Stimulated activated CD4-positive, alpha-beta T cell treated with anti-CD3 and anti-CD28 coated beads, Interleukin-15, amount 100 ng/mL, for 24 hours (primary cell): ENCODE measurements around the gene HPSE.
"Not testable (repeated sequence)": the region's sequence is repeated elsewhere in the genome, so short reads cannot be mapped to it uniquely, and the experiment has no call there.

Source experiments
- DNase-seq: peaks from one replicate; pipeline ENCODE4 v3.0.0-alpha.2; 2020

HPSE gene

DNA sequence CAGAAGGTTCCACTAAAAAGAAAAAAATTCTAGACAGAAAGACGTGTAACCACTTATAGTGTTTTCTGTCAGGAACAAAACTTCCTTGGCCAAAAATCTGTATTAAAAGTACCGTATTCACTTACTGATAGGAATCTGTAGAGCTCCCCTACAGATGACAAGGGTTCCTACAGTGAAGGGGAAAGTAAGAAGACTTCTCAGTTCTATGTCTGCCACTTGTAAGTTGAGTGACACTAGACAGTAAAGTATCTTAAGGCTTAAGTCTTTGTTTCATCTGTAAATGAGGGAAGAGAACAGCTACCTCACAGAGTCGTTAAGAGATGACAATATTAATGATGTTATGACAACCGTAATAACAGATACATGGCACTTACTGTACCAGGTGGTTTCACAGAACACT lies 53.3 kb downstream of the HPSE start:
- no peak for DNase-seq

DNA sequence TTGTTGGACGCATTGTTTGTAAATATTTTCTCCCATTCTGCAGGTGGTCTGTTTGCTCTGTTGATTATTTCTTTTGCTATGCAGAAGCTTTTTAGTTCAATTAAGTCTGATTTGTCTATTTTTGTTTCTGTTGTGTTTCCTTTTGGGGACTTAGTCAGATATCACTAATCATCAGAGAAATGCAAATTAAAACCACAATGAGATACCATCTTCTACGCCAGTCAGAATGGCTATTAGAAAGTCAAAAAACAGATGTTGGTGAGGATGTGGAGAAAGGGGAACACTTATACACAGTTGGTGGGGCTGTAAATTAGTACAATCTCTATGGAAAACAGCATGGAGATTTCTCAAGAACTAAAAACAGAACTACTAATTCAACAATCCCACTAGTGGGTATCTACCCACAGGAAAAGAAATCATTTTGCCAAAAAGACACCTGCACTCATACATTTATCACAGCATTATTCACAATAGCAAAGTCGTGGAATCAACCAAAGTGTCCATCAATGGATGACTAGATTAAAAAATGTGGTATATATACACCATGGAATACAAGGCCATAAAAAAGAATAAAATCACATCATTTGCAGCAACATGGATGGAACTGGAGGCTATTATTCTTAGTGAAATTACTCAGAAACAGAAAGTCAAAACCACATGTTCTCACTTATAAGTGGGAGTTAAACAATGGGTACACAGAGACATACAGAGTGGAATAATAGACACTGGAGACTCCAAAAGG lies 58.2 kb downstream of the HPSE start:
- no peak for DNase-seq

DNA sequence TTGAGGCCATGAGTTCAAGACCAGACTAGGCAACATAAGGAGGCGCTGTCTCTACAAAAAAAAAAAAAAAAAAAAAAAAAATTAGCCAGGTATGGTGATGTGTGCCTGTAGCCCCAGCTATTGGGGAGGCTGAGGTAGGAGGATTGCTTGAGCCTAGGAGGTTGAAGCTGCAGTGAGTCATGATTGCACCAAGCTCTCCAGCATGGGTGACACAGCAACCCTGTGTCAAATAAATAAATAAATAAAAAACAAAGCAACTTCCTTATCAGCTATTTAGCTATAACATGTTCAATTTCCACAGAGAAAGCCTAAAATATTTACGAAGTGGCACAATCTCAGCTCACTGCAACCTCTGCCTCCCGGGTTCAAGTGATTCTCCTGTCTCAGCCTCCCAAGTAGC lies 60.7 kb downstream of the HPSE start:
- DNase-seq: not testable (repeated sequence)

DNA sequence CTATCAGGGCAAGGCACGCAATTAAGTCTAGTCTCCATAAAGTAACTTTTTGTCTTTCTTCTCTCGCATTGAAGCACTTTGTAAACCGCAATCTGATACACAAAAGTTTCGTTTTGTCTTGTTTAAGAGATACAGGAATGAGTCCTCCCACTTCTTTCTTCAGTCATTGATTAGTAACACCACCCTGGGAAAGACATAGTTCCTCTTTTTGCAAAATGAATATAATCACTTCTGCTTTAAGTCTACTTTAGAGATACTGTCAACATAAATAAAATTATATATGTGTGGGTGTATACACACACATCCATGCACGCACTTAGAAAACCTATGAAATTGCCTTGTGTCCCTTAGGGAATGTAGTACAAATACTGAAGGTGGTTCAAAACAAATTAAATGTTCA lies 61.7 kb downstream of the HPSE start:
- no peak for DNase-seq

DNA sequence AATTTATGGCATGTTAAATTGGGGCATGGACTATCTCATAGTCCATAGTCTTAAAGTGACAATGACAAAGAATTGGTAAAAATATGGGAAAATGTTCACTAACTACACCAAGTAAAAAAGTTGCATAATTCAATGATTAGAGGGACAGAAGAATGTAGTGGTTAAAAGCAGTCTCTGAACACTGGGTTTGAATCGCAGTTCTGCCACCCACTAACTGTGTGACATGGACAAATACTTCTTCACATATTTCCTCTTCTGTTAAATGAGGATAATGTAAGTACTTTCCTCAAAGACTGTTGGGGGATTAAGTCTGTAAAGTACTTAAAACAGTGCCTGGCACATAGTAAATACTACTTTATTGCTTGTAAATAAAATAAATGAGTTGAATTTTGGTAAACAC lies 65.4 kb downstream of the HPSE start:
- DNase-seq: no peak

DNA sequence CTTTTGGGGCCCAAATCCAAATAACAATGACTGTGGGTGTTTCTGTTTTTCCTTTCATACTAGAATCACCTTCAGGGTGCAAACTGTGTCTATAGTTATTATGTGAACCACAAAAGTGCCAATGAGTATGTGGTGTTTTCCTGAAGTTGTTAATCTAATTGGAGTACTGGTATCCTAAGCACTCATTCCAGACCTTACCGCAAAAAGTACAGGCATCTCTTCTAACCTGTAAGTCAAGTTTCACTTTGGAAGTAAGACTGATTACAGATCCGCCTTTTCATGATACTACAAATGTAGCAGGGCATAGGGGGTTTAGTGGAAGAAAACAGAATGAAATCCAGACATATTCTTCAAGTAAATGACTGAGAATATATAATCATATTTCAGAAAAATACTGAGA lies 66.2 kb downstream of the HPSE start:
- no peak for DNase-seq

DNA sequence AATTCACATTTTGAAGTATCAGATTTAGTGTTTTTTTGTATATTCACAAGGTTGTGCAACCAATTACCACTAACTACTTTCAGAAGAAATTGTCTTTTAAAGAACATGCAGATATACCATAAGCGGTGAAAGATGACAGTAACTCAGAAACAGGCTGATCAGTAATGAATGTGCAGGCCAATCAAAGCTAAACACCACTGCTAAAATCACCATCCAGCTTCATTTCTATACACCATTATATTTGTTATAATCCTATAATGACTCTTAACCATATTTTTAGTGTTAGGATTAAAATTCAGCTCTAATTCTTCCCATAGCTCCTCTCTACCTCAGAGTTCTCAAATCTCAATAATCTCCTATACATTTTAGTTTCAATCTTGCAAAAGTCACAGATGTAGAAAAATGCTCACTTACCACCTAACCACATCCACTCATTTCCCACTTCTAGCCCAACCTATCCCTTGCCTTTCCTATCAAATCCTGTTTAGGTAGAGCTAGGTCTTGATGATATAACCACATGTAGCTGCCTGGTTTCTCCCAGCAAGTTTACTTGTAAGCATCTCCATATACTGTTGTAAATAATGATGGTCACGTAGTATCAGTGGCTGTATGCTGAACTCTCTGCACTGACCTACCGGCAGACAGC lies 66.7 kb downstream of the HPSE start:
- no peak for DNase-seq

DNA sequence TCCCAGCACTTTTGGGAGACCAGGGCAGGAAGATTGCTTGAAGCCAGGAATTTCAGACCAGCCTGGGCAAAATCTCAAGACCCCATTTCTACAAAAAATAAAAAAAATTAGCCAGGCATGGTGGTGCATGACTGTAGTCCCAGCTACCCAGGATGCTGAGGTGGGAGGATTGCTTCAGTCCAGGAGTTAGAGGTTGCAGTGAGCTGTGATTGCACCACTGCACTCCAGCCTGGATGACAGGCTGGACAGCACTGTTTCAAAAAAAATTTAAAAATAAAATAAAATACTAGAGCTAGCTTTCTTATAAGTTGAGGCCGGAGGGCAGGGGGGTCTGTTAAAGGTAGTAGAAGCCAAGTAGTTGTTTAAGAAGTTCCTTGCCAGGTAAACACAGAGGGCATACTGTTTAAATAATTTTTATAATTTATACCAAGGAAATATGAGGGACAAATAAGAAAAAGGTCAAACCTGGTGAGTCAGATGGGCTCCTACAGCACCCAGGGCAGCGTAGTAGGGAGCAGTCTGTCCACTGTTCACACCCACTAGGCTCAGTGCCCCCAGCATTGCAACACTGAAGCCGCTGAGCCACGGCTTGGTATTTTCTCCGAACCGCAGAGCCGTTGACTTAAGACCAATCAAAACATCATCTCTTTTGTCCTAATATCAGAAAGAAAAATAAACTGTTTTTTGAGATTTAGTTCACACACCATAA lies 67.4 kb downstream of the HPSE start:
- DNase-seq: no peak

DNA sequence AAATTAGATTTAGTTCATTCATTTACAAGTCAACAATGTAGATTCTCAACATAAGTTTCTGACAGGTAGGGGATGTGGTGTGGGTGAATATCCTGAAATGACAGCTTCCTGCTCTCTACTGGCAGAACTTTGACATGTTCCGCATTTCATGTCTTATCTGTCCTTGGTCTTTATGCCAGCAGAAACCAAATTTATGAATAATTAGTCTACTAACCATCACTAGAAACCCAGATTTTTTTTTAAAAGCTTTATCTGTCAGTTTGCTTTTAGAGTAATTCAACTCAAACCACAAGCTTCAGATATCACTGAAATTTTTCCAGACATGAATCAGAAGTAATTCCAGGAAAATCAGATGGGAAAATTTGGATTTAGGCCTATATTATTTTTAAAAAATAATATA lies 68.0 kb downstream of the HPSE start:
- DNase-seq: no peak

DNA sequence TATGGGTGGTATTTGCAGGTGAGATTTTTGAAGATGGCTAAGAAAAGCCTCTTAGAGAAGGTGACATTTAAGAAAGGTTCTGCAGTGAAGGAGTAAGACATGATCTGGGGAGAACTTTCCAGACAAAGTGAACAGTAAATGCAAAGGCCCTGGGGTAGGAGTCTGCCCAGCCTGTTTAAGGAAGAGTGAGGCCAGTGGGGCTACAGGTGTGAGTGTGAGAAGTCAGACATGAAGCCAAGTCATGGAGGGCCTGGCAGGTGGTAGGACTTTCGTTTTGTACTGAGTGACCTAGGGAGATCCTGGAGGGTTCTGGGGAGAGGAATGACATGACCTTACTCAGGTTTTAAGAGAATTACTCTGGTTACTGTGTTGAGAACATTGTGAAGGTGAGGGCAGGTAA lies 71.5 kb downstream of the HPSE start:
- no peak for DNase-seq

DNA sequence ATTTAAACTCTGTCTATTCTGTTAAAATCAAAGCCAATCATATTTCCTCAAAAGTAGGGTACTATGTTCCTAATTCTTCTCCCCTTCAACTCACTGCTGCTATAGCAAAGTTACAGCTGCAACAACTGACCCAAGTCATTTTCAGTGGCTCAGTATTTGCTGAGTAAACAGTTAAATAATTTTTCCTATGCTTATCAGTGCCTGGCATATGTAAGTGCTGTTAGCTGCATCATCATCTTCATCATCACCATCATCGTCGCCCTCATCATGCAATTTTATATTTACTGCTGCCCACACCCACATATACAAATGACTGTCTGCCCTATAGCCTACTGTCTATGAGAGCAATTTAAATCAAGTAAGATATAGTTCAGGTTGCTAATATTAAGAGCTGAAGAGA lies 72.0 kb downstream of the HPSE start:
- DNase-seq: no peak

DNA sequence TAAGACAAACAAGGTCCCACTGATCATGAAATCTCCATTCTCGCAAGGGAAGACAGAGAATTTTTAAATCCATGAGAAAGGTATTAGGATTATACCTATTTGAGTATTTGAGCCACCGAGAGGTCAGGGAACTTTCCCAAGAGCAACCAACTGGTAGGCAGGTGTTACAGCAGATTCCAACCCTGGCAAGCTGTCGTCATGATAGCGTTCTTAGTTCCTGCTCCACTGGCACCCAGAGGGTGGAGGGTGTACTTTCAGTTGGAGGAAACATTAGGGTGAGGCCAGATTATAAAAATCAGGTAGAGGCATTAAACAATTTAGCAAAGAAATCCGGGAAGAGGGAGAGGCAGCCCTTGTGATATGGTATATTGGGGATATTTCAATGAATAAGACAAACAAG lies 73.3 kb downstream of the HPSE start:
- no peak for DNase-seq

DNA sequence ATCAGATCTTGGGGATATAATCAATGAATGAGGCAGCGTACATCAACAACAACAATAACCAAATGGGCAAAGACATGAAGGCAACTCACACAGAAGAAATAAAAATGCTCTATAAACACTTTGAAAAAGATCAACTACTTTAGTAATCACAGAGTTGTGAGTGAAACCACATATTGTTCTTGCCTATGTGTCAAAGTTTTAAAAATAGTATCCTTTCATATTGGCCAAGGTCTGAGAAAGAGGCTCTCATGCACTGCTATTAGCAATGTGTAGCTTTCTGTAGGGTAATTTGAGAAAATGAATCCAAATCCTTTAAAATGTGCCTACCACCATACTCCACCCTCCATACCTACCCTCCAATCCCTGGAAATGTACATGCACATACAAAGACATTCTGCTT lies 75.1 kb downstream of the HPSE start:
- no peak for DNase-seq

DNA sequence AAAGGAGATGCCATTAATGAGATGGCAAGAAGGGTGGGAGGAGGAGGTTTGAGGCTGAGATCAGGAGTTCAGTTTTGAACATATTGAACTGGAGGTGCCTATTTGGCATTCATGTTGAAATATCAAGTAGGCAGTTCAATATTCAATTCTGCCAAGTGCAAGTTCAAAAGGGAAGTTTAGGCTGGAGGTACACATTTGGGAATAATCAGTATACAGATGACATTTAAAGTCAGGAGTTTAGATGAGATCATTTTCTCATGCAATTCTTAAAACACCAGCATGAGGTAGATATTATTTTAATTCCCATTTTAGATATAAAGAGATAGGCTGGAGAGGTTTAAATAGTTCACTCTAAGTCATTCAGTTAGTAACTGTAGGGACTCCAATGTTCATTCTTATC lies 76.2 kb downstream of the HPSE start:
- DNase-seq: no peak

DNA sequence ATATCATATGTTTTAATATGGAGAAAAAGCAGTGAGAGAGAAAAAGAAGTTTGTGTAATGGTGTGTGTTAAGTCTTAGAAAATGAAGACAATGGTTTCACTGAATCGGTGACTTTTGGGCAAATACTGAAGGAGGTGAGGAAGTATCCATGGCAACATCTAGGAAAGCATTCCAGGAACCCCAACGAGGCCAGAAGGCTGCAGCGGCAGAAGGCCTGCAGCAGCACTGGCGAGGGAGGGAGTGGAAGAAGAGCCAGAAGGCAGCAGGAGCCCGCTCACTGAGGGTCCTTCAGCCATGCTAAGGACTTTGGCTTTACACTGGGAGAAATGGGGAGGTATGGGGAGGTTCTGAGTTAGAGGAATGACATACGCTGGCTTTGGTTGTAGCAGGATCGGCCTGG lies 76.8 kb downstream of the HPSE start:
- no peak for DNase-seq

DNA sequence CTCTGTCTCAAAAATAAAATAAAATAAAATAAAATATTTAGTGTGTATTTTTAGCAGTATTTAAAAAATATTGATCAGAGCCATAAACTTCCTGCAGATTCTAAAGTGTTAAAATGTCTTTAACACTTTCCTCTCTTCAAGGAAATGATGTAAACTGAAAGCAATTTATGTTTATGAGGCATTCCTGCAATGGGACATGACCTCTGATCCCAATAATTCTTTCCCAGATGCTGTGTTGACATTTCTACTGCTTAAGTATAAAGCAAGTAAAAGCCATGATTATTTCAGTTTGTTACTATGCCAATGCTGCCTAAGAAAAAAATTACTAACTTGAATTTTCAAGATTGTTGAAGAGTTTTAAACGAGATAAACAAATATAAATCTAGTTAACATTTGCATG lies 79.1 kb downstream of the HPSE start:
- DNase-seq: no peak

DNA sequence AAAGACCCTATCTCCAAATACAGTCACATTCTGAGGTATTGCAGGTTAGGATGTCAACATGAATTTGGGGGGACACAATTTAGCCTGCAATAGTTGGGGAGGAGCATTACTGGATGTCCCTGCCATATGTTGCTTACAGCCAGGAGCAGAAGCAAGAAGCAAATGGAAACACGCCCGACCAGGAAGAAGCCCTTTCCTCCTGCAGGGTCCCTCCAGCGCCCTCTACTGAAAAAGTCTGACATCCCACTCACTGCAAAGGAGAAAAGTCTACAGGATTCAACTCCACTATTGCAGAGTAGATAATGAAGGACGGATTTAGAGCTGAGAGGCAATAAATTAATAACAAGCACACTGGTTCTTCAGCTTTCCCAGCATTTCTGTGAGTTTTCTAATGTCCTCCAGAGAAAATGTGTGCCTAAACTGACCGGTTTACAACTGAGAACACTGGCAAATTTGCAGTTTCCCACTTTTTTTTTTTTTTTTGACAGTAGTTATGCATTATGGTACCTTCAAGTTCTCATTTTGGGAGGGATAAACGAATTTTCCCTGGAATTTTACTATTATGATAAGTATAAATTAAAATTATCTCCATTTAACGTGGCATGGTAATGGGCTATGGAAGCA lies 81.8 kb downstream of the HPSE start:
- DNase-seq: peak; percentile 77

DNA sequence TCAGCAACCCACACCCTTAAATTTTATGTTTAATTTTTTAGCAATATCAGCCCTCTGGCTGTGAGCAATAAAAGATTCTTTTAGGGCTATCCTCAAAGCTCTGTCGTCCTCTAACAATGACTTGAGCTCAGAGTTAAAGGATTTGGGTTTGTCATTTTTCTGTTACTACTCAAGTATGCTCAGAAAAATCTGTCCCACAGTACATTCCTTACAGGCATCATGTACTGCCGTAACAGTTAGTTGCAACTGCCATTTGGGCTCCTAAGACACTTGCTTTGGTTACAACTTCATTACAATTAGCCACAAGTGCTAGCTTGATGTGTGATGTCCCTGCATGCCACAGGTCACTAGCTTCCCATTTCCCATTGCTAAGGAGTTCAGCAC lies 83.2 kb downstream of the HPSE start:
- no peak for DNase-seq

DNA sequence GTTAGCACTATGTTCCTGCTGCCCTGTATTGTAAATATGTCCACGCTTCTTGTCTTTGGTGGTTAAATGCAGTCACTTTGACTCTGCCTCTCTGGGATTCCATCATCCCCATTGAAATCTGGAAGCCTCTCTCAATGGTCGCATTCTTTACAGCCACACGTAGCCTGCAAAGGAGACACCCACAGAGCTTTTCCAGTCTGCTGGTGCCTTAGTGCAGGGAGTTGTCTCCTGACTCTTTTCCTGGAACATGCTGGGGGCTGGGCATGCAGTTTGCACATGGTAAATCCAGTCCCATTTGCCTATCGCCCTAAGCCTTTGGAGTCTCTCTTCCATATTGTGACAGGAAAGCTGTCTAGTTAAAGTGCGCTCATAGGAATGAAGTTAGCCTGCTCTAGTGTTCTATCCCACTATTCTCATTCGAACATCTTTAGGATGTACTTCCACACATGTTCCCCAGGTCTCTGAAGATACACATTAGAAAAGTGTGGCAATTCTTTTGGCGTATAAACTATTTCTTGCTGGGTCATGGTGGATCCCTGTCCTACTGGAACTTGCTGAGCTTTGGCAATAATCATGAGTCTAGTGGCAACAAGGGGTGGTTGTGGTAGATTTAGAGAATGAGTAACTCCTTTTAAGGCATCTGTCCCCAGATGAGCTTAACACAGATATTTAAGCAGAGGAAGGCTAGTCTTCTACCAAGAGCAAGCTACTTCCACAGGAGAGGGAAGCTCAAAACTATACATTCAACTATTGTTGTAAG lies 83.8 kb downstream of the HPSE start:
- DNase-seq: no peak

DNA sequence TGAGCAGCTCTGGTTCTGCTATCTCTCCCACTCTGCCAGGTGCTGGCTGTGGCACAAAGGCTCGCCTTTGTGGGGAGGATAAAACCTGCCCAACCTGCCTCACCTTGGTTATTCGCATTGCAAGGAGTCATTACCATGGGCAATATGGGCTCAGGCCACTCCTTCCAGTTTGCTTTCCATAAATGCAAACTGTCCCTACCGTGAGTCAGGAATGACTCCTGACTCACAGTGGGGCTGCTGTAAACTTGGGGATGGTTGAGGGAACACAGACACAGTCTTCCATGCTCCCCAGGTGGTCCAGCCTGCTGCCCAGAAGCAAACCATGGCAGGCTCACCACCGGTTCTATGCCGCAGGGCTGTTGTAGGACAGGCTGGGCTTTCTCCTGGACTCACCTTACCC lies 86.2 kb downstream of the HPSE start:
- DNase-seq: no peak

DNA sequence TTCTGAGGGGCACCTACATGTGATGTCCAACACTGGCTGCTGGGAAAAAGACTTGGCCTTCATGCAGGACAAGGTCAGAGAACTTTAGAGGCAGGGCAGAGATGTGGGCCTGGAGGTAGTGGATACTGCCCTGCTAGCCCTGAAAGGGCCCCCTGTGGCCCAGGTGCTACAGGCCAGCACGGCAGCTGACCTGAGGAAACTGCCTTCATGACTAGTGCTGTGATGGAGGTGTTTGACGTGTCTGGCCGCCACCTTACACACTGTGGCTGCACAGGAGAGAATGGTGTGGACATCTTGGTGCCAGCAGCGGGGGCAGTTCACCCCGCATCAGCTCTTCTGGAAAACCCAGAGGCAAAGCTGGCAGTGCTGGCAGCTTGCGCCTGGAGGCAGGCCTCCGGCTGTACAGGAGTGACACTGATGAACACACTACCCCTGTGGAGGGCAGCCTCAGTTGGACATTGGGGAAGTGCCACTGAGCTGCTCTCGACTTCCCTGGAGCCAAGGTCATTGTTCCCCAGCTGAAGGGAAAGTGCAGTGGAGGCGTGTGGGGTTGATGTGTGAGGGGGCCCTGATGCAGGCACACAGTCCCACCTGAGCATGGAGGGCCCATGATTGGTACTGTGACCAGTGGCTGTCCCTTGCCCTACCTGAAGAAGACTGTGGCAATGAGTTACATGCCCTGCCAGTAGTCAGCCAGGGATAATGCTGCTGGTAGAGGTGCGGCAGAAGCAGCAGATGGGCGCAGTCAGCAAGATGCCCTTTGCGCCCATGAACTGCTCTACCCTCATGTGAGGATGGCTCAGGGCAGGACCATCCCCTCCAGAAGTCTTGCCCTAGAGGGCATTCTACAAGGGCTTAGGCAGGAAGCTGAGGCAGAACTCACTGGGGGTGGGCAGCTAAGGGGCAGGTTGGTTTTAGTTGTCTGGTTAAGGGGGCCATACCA lies 87.0 kb downstream of the HPSE start:
- no peak for DNase-seq
